Glutamatergic neuron (in vitro differentiated cells): ENCODE results near the gene NSUN7. TPM values are rescaled to one million over a fixed set of nuclear protein-coding genes. Genes with fewer than 3 reads are reported as not detected.

Experiments used
- DNase-seq: peaks from one replicate; pipeline ENCODE4 v3.0.0; 2022
- H3K27ac Mint-ChIP-seq: one replicate; pipeline ENCODE4 v1.8.0; 2020; ENCODE audit warnings: mild to moderate bottlenecking, mixed read lengths, inconsistent platforms; ENCODE audit not compliant: unreplicated experiment
- H3K27me3 Mint-ChIP-seq: one replicate; pipeline ENCODE4 v1.8.0; 2020; ENCODE audit warnings: mild to moderate bottlenecking, moderate library complexity, mixed read lengths, inconsistent platforms; ENCODE audit not compliant: unreplicated experiment
- H3K36me3 Mint-ChIP-seq: one replicate; pipeline ENCODE4 v1.8.0; 2020; ENCODE audit warnings: mild to moderate bottlenecking, mixed read lengths, inconsistent platforms; ENCODE audit not compliant: unreplicated experiment
- H3K4me1 Mint-ChIP-seq: one replicate; pipeline ENCODE4 v1.8.0; 2020; ENCODE audit warnings: mild to moderate bottlenecking, low read depth, mixed read lengths, inconsistent platforms; ENCODE audit not compliant: unreplicated experiment
- H3K4me3 Mint-ChIP-seq: one replicate; pipeline ENCODE4 v1.8.0; 2020; ENCODE audit warnings: mild to moderate bottlenecking, mixed read lengths, inconsistent platforms; ENCODE audit not compliant: unreplicated experiment
- H3K9me3 Mint-ChIP-seq: one replicate; pipeline ENCODE4 v1.8.0; 2020; ENCODE audit warnings: mild to moderate bottlenecking, moderate library complexity, mixed read lengths, inconsistent platforms; ENCODE audit not compliant: unreplicated experiment
- CTCF ChIP-seq: fragments of 200-600 bp; sonication (generic); IDR thresholded peaks from one replicate; pipeline ENCODE4 v1.5.0; 2021; ENCODE audit not compliant: partially characterized antibody, unreplicated experiment
- total RNA-seq: library from RNA; stranded (reverse); fragmentation: NEBNext Ultra II Directional; extraction: Animal tissue kit (Norgen Biotek cat#: 25700); gene quantifications from one replicate; pipeline ENCODE4 v1.2.1, GENCODE V29; 2021; ENCODE audit not compliant: unreplicated experiment

NSUN7 gene
- total RNA-seq, 1 donor from 2014 or later: 0.25 TPM

- Mint-ChIP-seq H3K36me3 (no peaks in the 10 kb centered on the region), H3K27ac (no peak overlapping the region), H3K9me3 (no peaks in the 10 kb centered on the region), H3K4me1 (no peaks in the 10 kb centered on the region), H3K4me3 (no peak overlapping the region), H3K27me3 (no peaks in the 10 kb centered on the region)
- DNase-seq: no peak
- TF ChIP-seq CTCF: no peak
These were observed 16.0 kb upstream of the NSUN7 start for GRCh38 chr4:40733752-40734151.

GRCh38 chr4:40734497-40734896 lies 15.3 kb upstream of the NSUN7 start:
- Mint-ChIP-seq H3K9me3 (no peaks in the 10 kb centered on the region), H3K27me3 (no peaks in the 10 kb centered on the region), H3K4me1 (no peaks in the 10 kb centered on the region), H3K4me3 (no peak overlapping the region), H3K27ac (no peak overlapping the region), H3K36me3 (no peaks in the 10 kb centered on the region)
- DNase-seq: no peak
- TF ChIP-seq CTCF: no peak

GRCh38 chr4:40736910-40737309 lies 12.8 kb upstream of the NSUN7 start:
- Mint-ChIP-seq H3K9me3 (no peaks in the 10 kb centered on the region), H3K27ac (no peak overlapping the region), H3K27me3 (no peaks in the 10 kb centered on the region), H3K36me3 (no peaks in the 10 kb centered on the region), H3K4me1 (no peaks in the 10 kb centered on the region), H3K4me3 (no peak overlapping the region)
- no peak for TF ChIP-seq CTCF
- DNase-seq: no peak

GRCh38 chr4:40737879-40738278 lies 11.9 kb upstream of the NSUN7 start:
- Mint-ChIP-seq H3K4me1 (no peaks in the 10 kb centered on the region), H3K27ac (no peak overlapping the region), H3K9me3 (no peaks in the 10 kb centered on the region), H3K27me3 (no peaks in the 10 kb centered on the region), H3K36me3 (no peaks in the 10 kb centered on the region), H3K4me3 (no peak overlapping the region)
- no peak for DNase-seq
- no peak for TF ChIP-seq CTCF

GRCh38 chr4:40739347-40739746 lies 10.4 kb upstream of the NSUN7 start:
- Mint-ChIP-seq H3K4me1 (no peaks in the 10 kb centered on the region), H3K4me3 (no peak overlapping the region), H3K27me3 (no peaks in the 10 kb centered on the region), H3K36me3 (no peaks in the 10 kb centered on the region), H3K9me3 (no peaks in the 10 kb centered on the region), H3K27ac (no peak overlapping the region)
- DNase-seq: no peak
- TF ChIP-seq CTCF: no peak
